Osteoblast (primary cell): ENCODE results near the gene INTS11. TPM values are rescaled to one million over a fixed set of nuclear protein-coding genes. Genes with fewer than 3 reads are reported as not detected.
A peak's percentile ranks its signal among the peaks of the same experiment; 100 is the strongest.

Experiments used
- DNase-seq: peaks from one replicate; pipeline ENCODE4 v3.0.0; 2011; ENCODE audit warnings: low spot score, mixed read lengths; ENCODE audit not compliant: insufficient read length; ENCODE audit errors: missing footprints
- H2AFZ ChIP-seq: 2 replicates; pipeline ENCODE4 v1.6.0; 2011; ENCODE audit warnings: mild to moderate bottlenecking, low read length
- H3K27ac ChIP-seq: 2 replicates; pipeline ENCODE4 v1.5.1; 2011; ENCODE audit warnings: mild to moderate bottlenecking, low read depth, low read length, moderate library complexity
- H3K27me3 ChIP-seq: 2 replicates; pipeline ENCODE4 v1.6.0; 2012; ENCODE audit warnings: mild to moderate bottlenecking, control low read depth, inconsistent platforms, low read length, moderate library complexity; ENCODE audit not compliant: insufficient read depth
- H3K36me3 ChIP-seq: 2 replicates; pipeline ENCODE4 v1.5.1; 2011; ENCODE audit warnings: mild to moderate bottlenecking, low read length, control low read depth, moderate library complexity; ENCODE audit not compliant: insufficient read depth
- H3K4me1 ChIP-seq: 2 replicates; pipeline ENCODE4 v1.5.1; 2011; ENCODE audit warnings: mild to moderate bottlenecking, low read length, control low read depth, moderate library complexity; ENCODE audit not compliant: insufficient read depth
- H3K4me2 ChIP-seq: 2 replicates; pipeline ENCODE4 v1.6.0; 2011; ENCODE audit warnings: mild to moderate bottlenecking, low read length; ENCODE audit not compliant: insufficient read depth
- H3K4me3 ChIP-seq: fragments of 200-600 bp; sonication (generic); 3 replicates; pipeline ENCODE4 v1.5.1; 2012; ENCODE audit warnings: mild to moderate bottlenecking, low read length, inconsistent platforms; ENCODE audit not compliant: insufficient read depth
- H3K79me2 ChIP-seq: 2 replicates; pipeline ENCODE4 v1.6.0; 2012; ENCODE audit warnings: mild to moderate bottlenecking, low read length, control low read depth, inconsistent platforms; ENCODE audit not compliant: insufficient read depth
- H3K9me3 ChIP-seq: 2 replicates; pipeline ENCODE4 v1.5.1; 2011; ENCODE audit warnings: low read depth, low read length, control low read depth
- H4K20me1 ChIP-seq: 2 replicates; pipeline ENCODE4 v1.6.0; 2012; ENCODE audit warnings: mild to moderate bottlenecking, low read length, control low read depth; ENCODE audit not compliant: insufficient read depth
- CTCF ChIP-seq: IDR thresholded peaks from 2 replicates; pipeline ENCODE4 v1.5.1; 2011; ENCODE audit warnings: mild to moderate bottlenecking, low read depth, low read length, moderate library complexity; ENCODE audit errors: extremely low read depth
- total RNA-seq: library from RNA; depleted of rRNA; stranded (reverse); fragments of >200 nt; gene quantifications from 2 replicates; pipeline ENCODE4 v1.2.3, GENCODE V29; 2012

INTS11 gene
- total RNA-seq, 1 donor, result 59.7 TPM

- H3K4me2 ChIP-seq, result peak overlapping the region; percentile 87
- no peak overlapping the region for H2AFZ ChIP-seq
- DNase-seq, result peak; percentile 91
- peaks cover 5% of the 10 kb centered on the region for H3K36me3 ChIP-seq
- H3K4me3 ChIP-seq, result peak overlapping the region; percentile 89
- H3K4me1 ChIP-seq, result peaks cover 12% of the 10 kb centered on the region
- H3K27ac ChIP-seq, result no peak overlapping the region
- H3K27me3 ChIP-seq, result no peaks in the 10 kb centered on the region
- H3K9me3 ChIP-seq, result no peaks in the 10 kb centered on the region
- H3K79me2 ChIP-seq, result peaks cover 56% of the 10 kb centered on the region
- TF ChIP-seq CTCF, result no peak
- peaks cover 37% of the 10 kb centered on the region for H4K20me1 ChIP-seq
Measured at GRCh38 chr1:1326075-1326605, 1.7 kb upstream of the INTS11 start.

- H4K20me1 ChIP-seq, result peaks cover 41% of the 10 kb centered on the region
- H3K4me2 ChIP-seq, result peak overlapping the region; percentile 87
- H3K4me3 ChIP-seq, result peak overlapping the region; percentile 89
- H3K27ac ChIP-seq, result peak overlapping the region; percentile 71
- TF ChIP-seq CTCF, result no peak
- peaks cover 12% of the 10 kb centered on the region for H3K4me1 ChIP-seq
- no peaks in the 10 kb centered on the region for H3K27me3 ChIP-seq
- peak; percentile 91 for DNase-seq
- peaks cover 63% of the 10 kb centered on the region for H3K79me2 ChIP-seq
- H2AFZ ChIP-seq, result no peak overlapping the region
- peaks cover 5% of the 10 kb centered on the region for H3K36me3 ChIP-seq
- no peaks in the 10 kb centered on the region for H3K9me3 ChIP-seq
Measured at GRCh38 chr1:1325288-1326074, 1.0 kb upstream of the INTS11 start.

GRCh38 chr1:1324084-1324523 is 356 bp downstream of the INTS11 start:
- no peak for TF ChIP-seq CTCF
- Histone ChIP-seq H3K4me1 (peaks cover 12% of the 10 kb centered on the region), H3K36me3 (peaks cover 17% of the 10 kb centered on the region), H3K27ac (peak overlapping the region; percentile 79), H3K27me3 (no peaks in the 10 kb centered on the region), H3K9me3 (no peaks in the 10 kb centered on the region), H3K79me2 (peaks cover 77% of the 10 kb centered on the region), H3K4me2 (peak overlapping the region; percentile 76), H2AFZ (no peak overlapping the region), H4K20me1 (peaks cover 46% of the 10 kb centered on the region), H3K4me3 (peak overlapping the region; percentile 89)
- DNase-seq, result peak; percentile 95

GRCh38 chr1:1322952-1323351 is 1.5 kb downstream of the INTS11 start:
- peak overlapping the region; percentile 4 for H3K4me2 ChIP-seq

More at GRCh38 chr1:1322952-1323351, 1.5 kb downstream of the INTS11 start:
- H3K27me3 ChIP-seq, result no peaks in the 10 kb centered on the region
- H2AFZ ChIP-seq, result no peak overlapping the region
- TF ChIP-seq CTCF, result no peak
- H3K36me3 ChIP-seq, result peaks cover 18% of the 10 kb centered on the region
- no peak overlapping the region for H3K27ac ChIP-seq
- no peak for DNase-seq
- peaks cover 21% of the 10 kb centered on the region for H3K4me1 ChIP-seq
- H4K20me1 ChIP-seq, result peaks cover 47% of the 10 kb centered on the region
- no peak overlapping the region for H3K4me3 ChIP-seq
- H3K79me2 ChIP-seq, result peaks cover 82% of the 10 kb centered on the region
- no peaks in the 10 kb centered on the region for H3K9me3 ChIP-seq
